Osteoblast (primary cell): ENCODE measurements around the gene RTL10. TPM values are rescaled to one million over a fixed set of nuclear protein-coding genes. Genes with fewer than 3 reads are reported as not detected.
A peak's percentile ranks its signal among the peaks of the same experiment; 100 is the strongest.

Source experiments
- DNase-seq: peaks from one replicate; pipeline ENCODE4 v3.0.0; 2011; ENCODE audit warnings: low spot score, mixed read lengths; ENCODE audit not compliant: insufficient read length; ENCODE audit errors: missing footprints
- H2AFZ ChIP-seq: 2 replicates; pipeline ENCODE4 v1.6.0; 2011; ENCODE audit warnings: mild to moderate bottlenecking, low read length
- H3K27ac ChIP-seq: 2 replicates; pipeline ENCODE4 v1.5.1; 2011; ENCODE audit warnings: mild to moderate bottlenecking, low read depth, low read length, moderate library complexity
- H3K27me3 ChIP-seq: 2 replicates; pipeline ENCODE4 v1.6.0; 2012; ENCODE audit warnings: mild to moderate bottlenecking, control low read depth, inconsistent platforms, low read length, moderate library complexity; ENCODE audit not compliant: insufficient read depth
- H3K36me3 ChIP-seq: 2 replicates; pipeline ENCODE4 v1.5.1; 2011; ENCODE audit warnings: mild to moderate bottlenecking, low read length, control low read depth, moderate library complexity; ENCODE audit not compliant: insufficient read depth
- H3K4me1 ChIP-seq: 2 replicates; pipeline ENCODE4 v1.5.1; 2011; ENCODE audit warnings: mild to moderate bottlenecking, low read length, control low read depth, moderate library complexity; ENCODE audit not compliant: insufficient read depth
- H3K4me2 ChIP-seq: 2 replicates; pipeline ENCODE4 v1.6.0; 2011; ENCODE audit warnings: mild to moderate bottlenecking, low read length; ENCODE audit not compliant: insufficient read depth
- H3K4me3 ChIP-seq: fragments of 200-600 bp; sonication (generic); 3 replicates; pipeline ENCODE4 v1.5.1; 2012; ENCODE audit warnings: mild to moderate bottlenecking, low read length, inconsistent platforms; ENCODE audit not compliant: insufficient read depth
- H3K79me2 ChIP-seq: 2 replicates; pipeline ENCODE4 v1.6.0; 2012; ENCODE audit warnings: mild to moderate bottlenecking, low read length, control low read depth, inconsistent platforms; ENCODE audit not compliant: insufficient read depth
- H3K9me3 ChIP-seq: 2 replicates; pipeline ENCODE4 v1.5.1; 2011; ENCODE audit warnings: low read depth, low read length, control low read depth
- H4K20me1 ChIP-seq: 2 replicates; pipeline ENCODE4 v1.6.0; 2012; ENCODE audit warnings: mild to moderate bottlenecking, low read length, control low read depth; ENCODE audit not compliant: insufficient read depth
- total RNA-seq: library from RNA; depleted of rRNA; stranded (reverse); fragments of >200 nt; gene quantifications from 2 replicates; pipeline ENCODE4 v1.2.3, GENCODE V29; 2012
- TF ChIP-seq, protein P1 (sequence below): IDR thresholded peaks from 2 replicates; pipeline ENCODE4 v1.5.1; 2011; ENCODE audit warnings: mild to moderate bottlenecking, low read depth, low read length, moderate library complexity; ENCODE audit errors: extremely low read depth

Gene RTL10
- total RNA-seq, 1 donor = 11.9 TPM

DNA sequence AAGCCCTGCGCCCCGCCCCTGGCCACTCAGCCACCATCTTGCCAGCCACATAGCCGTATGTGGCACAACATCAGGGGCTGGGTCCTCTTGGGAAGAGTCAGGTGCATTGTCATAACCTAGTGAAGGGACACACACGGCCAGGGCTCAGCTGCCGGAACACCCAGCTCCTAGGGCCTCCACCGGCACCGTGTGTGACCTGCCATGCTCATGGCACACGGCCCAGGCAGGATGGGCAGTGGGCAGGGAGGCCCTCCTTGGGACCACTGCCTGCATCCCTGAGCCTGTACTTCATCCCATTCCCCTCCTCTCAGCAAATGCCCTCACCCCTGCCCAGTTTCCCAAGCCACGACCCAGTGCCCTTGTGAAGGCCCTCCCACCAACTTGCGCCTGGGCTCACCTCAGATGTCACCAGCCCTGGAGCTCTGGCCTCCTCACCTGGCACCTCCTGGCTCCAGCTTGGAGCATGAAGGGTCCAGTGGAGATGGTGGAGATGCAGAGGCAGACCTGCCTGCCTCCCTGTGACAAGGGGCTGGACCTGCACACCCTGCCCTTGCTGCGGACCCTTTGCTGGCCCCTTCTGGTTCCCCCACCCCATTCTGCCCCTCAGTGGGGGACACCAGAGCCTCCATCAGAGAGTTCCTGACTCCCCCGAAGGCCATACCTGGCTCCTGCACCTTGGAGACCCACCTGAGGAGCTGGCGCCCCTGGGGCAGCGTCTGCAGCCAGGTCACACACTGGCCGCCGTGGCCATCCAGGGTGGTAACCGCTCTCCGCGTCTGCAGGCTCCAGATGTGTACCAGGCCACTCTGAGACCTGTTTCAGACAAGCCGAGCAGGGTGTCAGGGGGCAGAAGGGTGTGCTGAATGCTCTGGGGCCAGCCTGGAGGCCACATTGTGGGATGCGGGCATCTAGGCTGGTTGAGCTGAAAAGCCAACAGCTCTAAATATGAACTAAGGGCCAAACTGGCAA lies 34.5 kb downstream of the RTL10 start:
- no peaks in the 10 kb centered on the region for H4K20me1 ChIP-seq
- no peaks in the 10 kb centered on the region for H3K4me1 ChIP-seq
- H3K27me3 ChIP-seq = no peaks in the 10 kb centered on the region
- no peak overlapping the region for H3K27ac ChIP-seq
- H3K9me3 ChIP-seq = no peaks in the 10 kb centered on the region
- no peak overlapping the region for H3K4me3 ChIP-seq
- no peak overlapping the region for H2AFZ ChIP-seq
- TF ChIP-seq, protein P1, sequence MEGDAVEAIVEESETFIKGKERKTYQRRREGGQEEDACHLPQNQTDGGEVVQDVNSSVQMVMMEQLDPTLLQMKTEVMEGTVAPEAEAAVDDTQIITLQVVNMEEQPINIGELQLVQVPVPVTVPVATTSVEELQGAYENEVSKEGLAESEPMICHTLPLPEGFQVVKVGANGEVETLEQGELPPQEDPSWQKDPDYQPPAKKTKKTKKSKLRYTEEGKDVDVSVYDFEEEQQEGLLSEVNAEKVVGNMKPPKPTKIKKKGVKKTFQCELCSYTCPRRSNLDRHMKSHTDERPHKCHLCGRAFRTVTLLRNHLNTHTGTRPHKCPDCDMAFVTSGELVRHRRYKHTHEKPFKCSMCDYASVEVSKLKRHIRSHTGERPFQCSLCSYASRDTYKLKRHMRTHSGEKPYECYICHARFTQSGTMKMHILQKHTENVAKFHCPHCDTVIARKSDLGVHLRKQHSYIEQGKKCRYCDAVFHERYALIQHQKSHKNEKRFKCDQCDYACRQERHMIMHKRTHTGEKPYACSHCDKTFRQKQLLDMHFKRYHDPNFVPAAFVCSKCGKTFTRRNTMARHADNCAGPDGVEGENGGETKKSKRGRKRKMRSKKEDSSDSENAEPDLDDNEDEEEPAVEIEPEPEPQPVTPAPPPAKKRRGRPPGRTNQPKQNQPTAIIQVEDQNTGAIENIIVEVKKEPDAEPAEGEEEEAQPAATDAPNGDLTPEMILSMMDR = no peak
- no peak overlapping the region for H3K4me2 ChIP-seq
- H3K79me2 ChIP-seq = no peaks in the 10 kb centered on the region
- no peaks in the 10 kb centered on the region for H3K36me3 ChIP-seq
- peak; percentile 22 for DNase-seq

DNA sequence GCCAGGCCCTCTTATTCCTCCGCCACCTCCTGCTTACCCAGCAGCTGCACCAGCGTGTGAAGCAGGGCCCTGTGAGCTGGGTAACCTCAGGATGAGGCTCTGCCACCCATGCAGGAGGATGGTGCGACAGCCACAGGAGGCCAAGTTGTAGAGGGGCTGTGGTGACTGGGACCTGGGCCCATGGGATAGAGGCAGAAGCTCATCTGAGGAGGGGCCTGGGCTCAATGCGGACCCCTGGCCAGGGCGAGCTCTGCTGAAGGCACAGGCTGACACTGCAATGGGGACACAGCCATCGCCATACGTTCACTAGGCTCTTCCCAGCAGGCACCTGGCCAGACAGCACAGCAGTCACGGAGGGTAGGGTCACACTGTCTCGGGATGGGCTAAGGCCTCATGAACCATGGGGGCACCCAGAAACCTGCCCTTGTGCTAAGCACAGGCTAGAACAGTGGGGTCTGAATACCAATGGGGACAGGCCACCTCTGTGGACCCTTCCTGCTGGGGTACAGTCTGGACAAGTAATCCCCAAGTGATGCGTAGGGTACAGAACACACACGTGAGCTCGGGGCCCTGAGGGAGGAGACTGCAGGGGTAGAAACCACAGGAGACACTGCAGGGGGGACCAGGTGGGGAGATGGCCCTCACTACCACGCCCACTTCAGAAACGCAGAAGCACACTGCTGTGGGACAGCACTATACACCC lies 35.3 kb downstream of the RTL10 start:
- H3K27me3 ChIP-seq = no peaks in the 10 kb centered on the region
- H3K36me3 ChIP-seq = no peaks in the 10 kb centered on the region
- no peaks in the 10 kb centered on the region for H3K9me3 ChIP-seq
- H3K4me2 ChIP-seq = no peak overlapping the region
- DNase-seq = peak; percentile 74
- TF ChIP-seq, protein P1 = no peak
- no peaks in the 10 kb centered on the region for H3K4me1 ChIP-seq
- H2AFZ ChIP-seq = no peak overlapping the region
- no peak overlapping the region for H3K27ac ChIP-seq
- no peak overlapping the region for H3K4me3 ChIP-seq
- no peaks in the 10 kb centered on the region for H4K20me1 ChIP-seq
- no peaks in the 10 kb centered on the region for H3K79me2 ChIP-seq

DNA sequence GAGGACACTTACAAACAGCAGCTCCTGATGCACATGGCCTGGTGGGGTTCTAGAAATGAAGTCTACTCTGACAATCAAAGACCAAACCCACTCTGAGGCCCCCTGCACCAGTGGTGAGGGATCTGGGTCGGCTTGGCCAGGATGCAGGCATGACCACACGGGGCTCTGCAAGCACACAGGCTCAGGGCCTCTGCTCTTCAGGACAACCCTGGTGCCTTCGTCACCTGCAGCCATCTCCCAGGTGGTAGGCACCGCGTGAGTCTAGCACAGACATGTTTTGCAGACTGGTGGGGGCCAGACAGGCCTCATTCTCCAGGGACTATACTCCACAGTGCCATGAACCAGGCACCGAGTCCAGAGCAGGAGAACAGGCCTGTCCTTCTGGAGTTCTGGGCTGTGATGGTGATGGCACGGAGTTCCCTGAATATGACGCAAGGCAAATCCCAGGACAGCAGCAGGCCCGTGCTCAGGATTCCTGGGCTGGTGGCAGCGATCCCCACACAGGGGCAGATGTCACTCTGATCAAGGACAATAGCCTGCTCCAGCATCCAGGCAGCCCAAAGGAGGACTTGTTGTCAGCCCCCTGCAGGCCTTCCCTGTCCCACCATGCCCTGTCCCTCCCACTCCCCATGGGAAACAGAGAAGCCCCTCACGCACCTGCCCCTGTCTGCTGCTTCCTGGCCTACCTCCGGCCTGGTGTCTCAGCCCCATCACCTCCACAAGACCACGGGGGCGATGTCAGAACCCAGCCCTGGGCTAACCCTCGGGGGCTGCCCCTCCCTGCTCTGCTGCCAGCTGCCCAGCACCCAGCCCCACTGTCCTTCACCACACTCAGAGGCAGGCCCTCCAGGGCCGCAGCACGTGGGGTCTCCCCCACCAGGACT lies 36.1 kb downstream of the RTL10 start:
- Histone ChIP-seq H3K79me2 (no peaks in the 10 kb centered on the region), H3K4me2 (no peak overlapping the region), H3K9me3 (no peaks in the 10 kb centered on the region), H2AFZ (no peak overlapping the region), H3K4me1 (no peaks in the 10 kb centered on the region), H3K27me3 (no peaks in the 10 kb centered on the region), H3K4me3 (no peak overlapping the region), H4K20me1 (no peaks in the 10 kb centered on the region), H3K36me3 (no peaks in the 10 kb centered on the region), H3K27ac (no peak overlapping the region)
- TF ChIP-seq, protein P1 = no peak
- DNase-seq = peak; percentile 78
